ACC112 (cell line): ENCODE results near the gene MGAT5.
"Not testable (repeated sequence)": the region's sequence is repeated elsewhere in the genome, so short reads cannot be mapped to it uniquely, and the experiment has no call there.

ENCODE experiments used
- H2AFZ ChIP-seq: fragments of 200-600 bp; sonication (generic); one replicate; pipeline ENCODE4 v1.6.0; 2017; ENCODE audit warnings: antibody characterized with exemption, low read length; ENCODE audit not compliant: unreplicated experiment
- H3K27ac ChIP-seq: fragments of 200-600 bp; sonication (generic); 2 replicates; pipeline ENCODE4 v1.5.1; 2014; ENCODE audit warnings: low read depth, mild to moderate bottlenecking, antibody characterized with exemption, low read length, moderate library complexity
- H3K27me3 ChIP-seq: fragments of 200-600 bp; sonication (generic); 2 replicates; pipeline ENCODE4 v1.6.1; 2014; ENCODE audit warnings: mild to moderate bottlenecking, antibody characterized with exemption, low read length, moderate library complexity, mixed read lengths; ENCODE audit not compliant: insufficient read depth
- H3K36me3 ChIP-seq: fragments of 200-600 bp; sonication (generic); 2 replicates; pipeline ENCODE4 v1.6.1; 2016; ENCODE audit warnings: mild to moderate bottlenecking, antibody characterized with exemption, low read length, moderate library complexity, mixed read lengths; ENCODE audit not compliant: insufficient read depth
- H3K4me1 ChIP-seq: fragments of 200-600 bp; sonication (generic); one replicate; pipeline ENCODE4 v1.6.1; 2016; ENCODE audit warnings: low read length, mixed read lengths; ENCODE audit not compliant: insufficient read depth, unreplicated experiment, control insufficient read depth
- H3K4me3 ChIP-seq: fragments of 200-600 bp; sonication (generic); 2 replicates; pipeline ENCODE4 v1.5.1; 2014; ENCODE audit warnings: mild to moderate bottlenecking, low read depth, low read length
- H3K79me2 ChIP-seq: fragments of 200-600 bp; sonication (generic); one replicate; pipeline ENCODE4 v1.6.0; 2016; ENCODE audit warnings: low read length; ENCODE audit not compliant: control insufficient read depth, unreplicated experiment, insufficient read depth

The MGAT5 gene

DNA sequence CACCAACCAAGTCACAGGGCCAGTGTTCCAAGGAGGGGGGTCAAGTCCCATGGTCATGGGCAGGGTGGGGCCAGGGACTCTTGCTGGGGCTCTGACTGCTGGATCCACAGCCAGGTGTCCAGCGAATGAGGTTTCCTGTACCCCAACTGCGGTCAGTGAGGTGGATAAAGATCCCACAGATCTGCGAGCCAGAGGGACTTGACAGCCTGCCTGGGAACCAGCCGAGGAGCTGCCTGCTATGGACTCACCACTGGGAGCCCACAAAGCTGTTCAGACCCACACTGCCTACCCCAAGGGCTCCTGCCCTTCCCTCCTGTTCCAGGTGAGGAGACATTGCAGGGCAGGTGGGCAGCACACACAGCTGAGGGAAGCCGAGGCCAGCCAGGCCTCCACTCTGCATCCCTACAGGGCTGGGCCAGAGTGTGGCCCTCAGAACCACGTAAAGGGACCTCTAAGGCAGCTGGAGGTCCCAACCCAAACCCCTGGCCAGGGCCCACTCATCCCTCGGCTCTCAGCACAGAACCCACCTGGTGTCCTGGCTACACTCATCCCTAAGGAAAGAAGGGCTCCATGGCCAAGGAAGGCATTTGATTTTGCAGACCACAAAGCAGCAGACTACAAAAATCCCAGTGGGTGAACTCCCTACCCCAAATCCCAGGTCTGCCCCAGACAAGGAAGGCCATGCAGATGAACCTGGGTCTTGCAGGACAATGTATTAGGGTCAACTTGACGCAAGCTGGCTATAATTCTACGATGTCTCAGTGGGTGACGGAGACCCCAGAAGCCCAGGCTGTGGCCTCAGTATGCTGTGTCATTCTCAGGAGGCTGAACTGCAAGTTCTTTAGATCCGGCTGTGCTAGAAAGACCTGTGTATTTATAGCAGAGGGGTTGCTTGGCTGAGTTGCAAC is 209.2 kb downstream of the MGAT5 start:
- no peaks in the 10 kb centered on the region for H3K36me3 ChIP-seq
- peaks cover 15% of the 10 kb centered on the region; the same call in 1 of the 2 replicates for H3K27me3 ChIP-seq
- H3K79me2 ChIP-seq, result no peaks in the 10 kb centered on the region
- H2AFZ ChIP-seq, result no peak overlapping the region
- H3K4me1 ChIP-seq, result peaks cover 7% of the 10 kb centered on the region
- H3K27ac ChIP-seq, result no peak overlapping the region
- no peak overlapping the region for H3K4me3 ChIP-seq

DNA sequence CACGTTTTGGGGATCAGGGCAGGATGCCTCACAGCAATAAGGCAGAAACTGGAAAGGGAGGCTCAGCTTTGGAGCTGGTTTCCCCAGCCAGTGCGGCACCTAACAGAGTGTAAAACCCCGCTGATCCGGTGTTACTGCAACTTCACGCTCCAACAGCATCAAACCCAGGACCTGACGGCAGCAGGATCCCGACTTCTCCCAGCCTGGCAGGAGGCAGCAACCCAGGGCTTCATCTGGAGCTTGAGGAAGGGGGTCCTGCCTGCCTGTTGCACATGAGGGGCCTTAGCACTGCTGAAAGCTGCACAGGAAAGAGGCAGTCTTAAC is 209.8 kb downstream of the MGAT5 start:
- H3K27ac ChIP-seq, result no peak overlapping the region
- H3K4me3 ChIP-seq, result no peak overlapping the region
- no peaks in the 10 kb centered on the region for H3K79me2 ChIP-seq
- peaks cover 15% of the 10 kb centered on the region; the same call in 1 of the 2 replicates for H3K27me3 ChIP-seq
- H3K36me3 ChIP-seq, result no peaks in the 10 kb centered on the region
- peaks cover 7% of the 10 kb centered on the region for H3K4me1 ChIP-seq
- H2AFZ ChIP-seq, result no peak overlapping the region

DNA sequence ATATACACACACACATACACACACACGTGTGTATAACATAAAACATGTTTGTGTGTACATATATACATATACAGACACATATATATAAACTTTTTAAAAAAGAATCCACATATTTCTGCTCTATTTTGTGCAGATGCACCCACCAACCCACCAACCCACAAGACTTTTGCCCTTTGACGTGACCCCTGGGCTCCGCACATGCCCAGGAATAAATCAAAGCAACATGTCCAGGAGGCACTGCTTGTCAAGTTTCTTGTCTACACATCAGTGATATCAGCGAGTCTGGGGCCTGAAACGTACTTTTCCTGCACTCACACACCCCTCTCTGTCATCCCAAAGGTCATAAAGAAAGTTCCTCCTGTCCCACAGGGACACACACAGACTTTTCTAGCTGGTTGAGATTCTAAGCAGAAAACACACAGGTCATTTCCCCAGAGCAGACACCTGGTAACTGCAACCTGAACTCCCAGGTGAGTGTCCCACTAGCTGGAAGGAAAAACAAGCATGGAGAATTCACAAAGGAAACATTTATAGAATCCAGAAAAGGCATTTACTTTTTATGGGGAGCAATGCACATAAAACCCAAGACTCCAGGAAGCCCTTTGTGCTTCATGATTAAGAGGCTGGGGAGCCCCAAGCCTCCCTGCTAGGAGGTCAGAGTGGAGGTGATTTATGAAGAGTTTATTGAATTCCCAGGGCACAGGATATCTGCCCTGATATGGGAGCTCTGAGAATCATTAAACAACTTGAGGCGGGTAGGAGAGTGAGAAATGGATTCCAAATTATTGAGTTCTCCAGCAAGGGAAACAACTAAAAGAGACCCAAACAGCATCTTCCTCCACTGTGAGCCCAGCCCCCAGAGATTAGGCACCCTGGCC is 211.6 kb downstream of the MGAT5 start:
- Histone ChIP-seq H3K27me3 (peaks cover 15% of the 10 kb centered on the region; the same call in 1 of the 2 replicates), H3K27ac (no peak overlapping the region), H3K4me3 (no peak overlapping the region), H3K36me3 (no peaks in the 10 kb centered on the region), H2AFZ (no peak overlapping the region), H3K79me2 (no peaks in the 10 kb centered on the region), H3K4me1 (peaks cover 7% of the 10 kb centered on the region)

DNA sequence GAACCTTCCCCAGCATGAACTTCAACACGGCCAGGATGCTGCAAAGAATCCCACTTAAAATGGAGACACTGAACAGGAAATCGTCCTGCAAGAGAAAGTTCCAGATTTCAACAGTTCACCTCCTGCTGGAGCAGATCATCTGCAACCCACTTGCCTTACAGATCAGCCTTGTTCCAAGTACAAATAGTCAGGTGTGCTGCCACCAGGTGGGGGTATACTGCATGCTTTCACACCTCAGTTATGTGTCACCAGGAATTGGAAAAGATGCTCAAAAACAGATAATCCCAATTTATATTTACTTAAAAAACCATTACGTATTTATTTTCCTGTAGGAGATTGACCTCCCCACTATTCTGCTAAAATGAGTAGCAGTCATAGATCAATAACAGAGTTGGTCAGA is 212.3 kb downstream of the MGAT5 start:
- peaks cover 1% of the 10 kb centered on the region for H3K4me1 ChIP-seq
- peaks cover 15% of the 10 kb centered on the region; the same call in 1 of the 2 replicates for H3K27me3 ChIP-seq
- no peaks in the 10 kb centered on the region for H3K79me2 ChIP-seq
- H3K4me3 ChIP-seq, result no peak overlapping the region
- H3K27ac ChIP-seq, result no peak overlapping the region
- no peak overlapping the region for H2AFZ ChIP-seq
- H3K36me3 ChIP-seq, result no peaks in the 10 kb centered on the region

DNA sequence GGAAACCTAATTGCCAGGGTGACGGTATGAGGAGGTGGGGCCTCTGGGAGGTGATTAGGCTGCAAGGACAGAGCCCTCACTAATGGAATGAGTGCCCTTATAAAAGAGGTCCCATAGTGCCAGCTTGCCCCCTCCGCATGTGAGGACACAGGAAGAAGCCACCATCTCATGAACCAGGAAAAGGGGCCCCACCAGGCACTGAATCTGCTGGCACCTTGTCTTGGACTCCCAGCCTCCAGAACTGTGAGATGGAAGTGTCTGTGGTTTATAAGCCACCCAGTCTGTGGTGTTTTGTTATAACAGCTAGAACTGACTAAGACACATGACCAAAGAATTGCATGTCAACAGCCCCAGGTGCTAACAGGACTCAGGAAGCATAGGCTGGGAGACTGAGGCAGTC is 214.3 kb downstream of the MGAT5 start:
- Histone ChIP-seq H3K27me3 (peaks cover 7% of the 10 kb centered on the region; the same call in 1 of the 2 replicates), H3K27ac (no peak overlapping the region), H3K4me1 (no peaks in the 10 kb centered on the region), H3K79me2 (no peaks in the 10 kb centered on the region), H3K36me3 (no peaks in the 10 kb centered on the region), H3K4me3 (no peak overlapping the region), H2AFZ (no peak overlapping the region)

DNA sequence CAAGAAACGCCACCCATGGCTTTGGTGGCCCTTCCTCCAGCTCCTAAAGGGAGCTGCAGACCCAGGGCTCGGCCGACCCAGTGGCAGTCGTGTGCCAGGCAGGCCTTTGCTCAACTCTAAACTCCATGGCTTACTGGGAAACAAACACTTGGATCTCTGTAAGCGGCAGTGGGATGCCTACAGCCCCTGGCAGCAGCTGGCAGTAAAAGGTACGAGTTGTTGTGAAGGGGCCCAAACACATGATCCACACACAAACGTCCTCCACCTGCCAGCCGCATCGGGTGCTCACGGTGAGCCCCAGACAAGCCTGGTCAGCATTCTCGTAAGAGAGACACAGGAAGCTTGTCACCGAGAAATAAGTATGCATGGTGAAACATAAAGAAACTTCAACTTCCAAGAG is 214.9 kb downstream of the MGAT5 start:
- H3K27ac ChIP-seq, result no peak overlapping the region
- H3K79me2 ChIP-seq, result no peaks in the 10 kb centered on the region
- H2AFZ ChIP-seq, result no peak overlapping the region
- H3K4me1 ChIP-seq, result no peaks in the 10 kb centered on the region
- H3K4me3 ChIP-seq, result no peak overlapping the region
- H3K36me3 ChIP-seq, result no peaks in the 10 kb centered on the region
- H3K27me3 ChIP-seq, result peaks cover 6% of the 10 kb centered on the region

DNA sequence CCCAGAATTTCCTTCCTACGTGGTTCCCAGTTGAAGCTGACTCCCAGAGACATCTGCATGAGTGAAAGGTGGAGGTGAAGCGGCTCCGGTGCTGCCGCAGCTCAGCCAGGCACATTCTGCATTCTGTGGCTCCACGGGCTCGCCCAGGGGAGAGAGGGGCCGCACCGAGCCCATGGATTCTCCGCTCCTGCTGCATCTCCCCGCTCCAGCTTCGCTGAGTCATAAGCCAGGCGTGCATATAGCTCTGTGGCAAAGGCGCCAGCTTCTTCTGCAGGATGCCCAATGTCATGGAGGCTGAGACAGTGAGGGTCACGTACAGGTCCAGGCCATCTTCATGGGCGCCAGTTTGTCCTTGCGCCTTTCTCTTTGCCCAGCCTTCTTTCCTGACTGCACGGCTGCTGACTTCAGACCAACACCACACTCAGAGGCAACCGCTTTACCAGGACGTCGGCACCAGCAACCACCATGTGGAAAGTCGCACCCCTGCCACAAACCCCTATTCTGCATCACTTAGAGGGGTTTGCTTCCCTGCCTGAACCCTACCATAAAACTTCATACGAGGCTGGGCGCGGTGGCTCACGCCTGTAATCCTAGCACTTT is 215.7 kb downstream of the MGAT5 start:
- no peaks in the 10 kb centered on the region for H3K79me2 ChIP-seq

DNA sequence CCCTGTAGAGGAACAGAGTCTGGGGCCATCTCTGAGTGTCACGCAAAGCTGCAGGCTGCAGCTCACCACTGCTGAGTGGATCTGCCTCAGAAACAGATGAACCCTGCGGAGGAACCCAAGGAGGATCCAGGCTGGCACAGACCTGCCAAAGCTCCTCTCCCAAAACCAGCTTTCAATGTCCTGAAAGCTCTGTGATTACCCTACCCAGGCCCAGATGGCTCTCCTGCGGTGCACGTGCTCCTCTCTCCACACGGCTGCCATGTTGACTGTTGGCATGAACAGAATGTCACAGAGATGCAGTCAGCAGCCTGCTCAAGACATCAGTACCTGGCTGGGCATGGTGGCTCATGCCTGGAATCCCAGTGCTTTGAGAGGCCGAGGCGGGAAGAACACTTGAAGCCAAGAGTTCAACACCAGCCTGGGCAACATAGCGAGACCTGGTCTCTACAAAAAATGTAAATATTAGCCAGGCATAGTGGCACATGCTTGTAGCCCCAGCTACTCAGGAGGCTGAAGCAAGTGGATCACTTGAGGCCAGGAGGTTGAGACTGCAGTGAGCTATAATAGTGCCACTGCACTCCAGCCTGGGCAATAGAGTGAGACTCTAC is 216.8 kb downstream of the MGAT5 start:
- no peaks in the 10 kb centered on the region for H3K79me2 ChIP-seq
- no peaks in the 10 kb centered on the region for H3K36me3 ChIP-seq
- no peak overlapping the region for H3K27ac ChIP-seq
- H3K4me3 ChIP-seq, result no peak overlapping the region
- no peak overlapping the region for H2AFZ ChIP-seq
- H3K4me1 ChIP-seq, result no peaks in the 10 kb centered on the region
- H3K27me3 ChIP-seq, result peaks cover 18% of the 10 kb centered on the region

More for the DNA sequence above, 215.7 kb downstream of the MGAT5 start:
- H3K4me3 ChIP-seq, result no peak overlapping the region
- no peak overlapping the region for H3K27ac ChIP-seq
- H3K4me1 ChIP-seq, result no peaks in the 10 kb centered on the region
- H3K36me3 ChIP-seq, result no peaks in the 10 kb centered on the region
- peaks cover 7% of the 10 kb centered on the region for H3K27me3 ChIP-seq
- no peak overlapping the region for H2AFZ ChIP-seq

DNA sequence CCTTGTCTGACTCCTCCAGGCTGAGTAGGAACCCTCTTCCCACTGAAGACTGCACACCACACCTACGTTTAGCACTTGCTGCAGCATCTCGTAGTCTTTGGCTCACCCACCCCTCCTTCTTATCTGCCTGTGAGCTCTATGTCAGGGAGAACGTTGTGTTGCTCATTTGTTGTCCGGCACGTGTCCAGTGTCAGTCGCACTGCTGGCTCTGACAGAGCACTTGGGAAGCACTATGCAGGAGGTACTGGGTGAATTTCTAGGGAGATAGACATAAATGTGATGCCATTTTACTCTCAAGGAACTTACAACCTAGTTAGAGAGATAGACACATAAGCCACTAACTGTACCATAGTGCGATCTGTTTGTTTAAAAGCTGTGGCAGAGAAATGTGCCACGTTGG is 223.1 kb downstream of the MGAT5 start:
- not testable (repeated sequence) for H3K4me3 ChIP-seq, H3K79me2 ChIP-seq, H2AFZ ChIP-seq, H3K27ac ChIP-seq, H3K36me3 ChIP-seq, H3K4me1 ChIP-seq
- peaks cover 50% of the 10 kb centered on the region for H3K27me3 ChIP-seq

- Histone ChIP-seq H3K4me1 (no peaks in the 10 kb centered on the region), H3K27ac (no peak overlapping the region), H3K4me3 (no peak overlapping the region), H3K27me3 (peaks cover 49% of the 10 kb centered on the region), H3K79me2 (no peaks in the 10 kb centered on the region), H3K36me3 (no peaks in the 10 kb centered on the region), H2AFZ (no peak overlapping the region)
Measured at GRCh38 chr2:134479696-134480330, 225.9 kb downstream of the MGAT5 start.
